HG03469 (cell line): ENCODE measurements around the gene CEP43.

Experiments
- ATAC-seq: cut with Tn5 transposase; IDR thresholded peaks from one replicate; pipeline ENCODE4 v1.9.1; 2021; ENCODE audit warnings: mild to moderate bottlenecking, moderate library complexity, moderate number of reproducible peaks; ENCODE audit not compliant: unreplicated experiment

The CEP43 gene

GRCh38 chr6:167007985-167008384 lies 8.8 kb downstream of the CEP43 start:
- no peak for ATAC-seq

GRCh38 chr6:167013067-167013466 lies 13.9 kb downstream of the CEP43 start:
- no peak for ATAC-seq

GRCh38 chr6:167013946-167014345 lies 14.7 kb downstream of the CEP43 start:
- ATAC-seq, result no peak

GRCh38 chr6:167015302-167015701 lies 16.1 kb downstream of the CEP43 start:
- no peak for ATAC-seq

GRCh38 chr6:167020206-167020605 lies 21.0 kb downstream of the CEP43 start:
- ATAC-seq, result no peak

- no peak for ATAC-seq
Measured at GRCh38 chr6:167027308-167027707, 28.1 kb downstream of the CEP43 start.

- ATAC-seq, result no peak
Measured at GRCh38 chr6:167027772-167028171, 28.6 kb downstream of the CEP43 start.

GRCh38 chr6:167030222-167031072 lies 31.2 kb downstream of the CEP43 start:
- ATAC-seq, result no peak

- ATAC-seq, result no peak
Measured at GRCh38 chr6:167031082-167031709, 32.0 kb downstream of the CEP43 start.

- no peak for ATAC-seq
Measured at GRCh38 chr6:167034056-167034455, 34.9 kb downstream of the CEP43 start.

GRCh38 chr6:167037762-167038161 lies 38.6 kb downstream of the CEP43 start:
- no peak for ATAC-seq

- ATAC-seq, result no peak
Measured at GRCh38 chr6:167044696-167045095, 45.5 kb downstream of the CEP43 start.

GRCh38 chr6:167045828-167046580 lies 46.8 kb downstream of the CEP43 start:
- ATAC-seq, result no peak

- ATAC-seq, result no peak
Measured at GRCh38 chr6:167046861-167047495, 47.8 kb downstream of the CEP43 start.

- peak; percentile 81 for ATAC-seq
Measured at GRCh38 chr6:167047554-167047953, 48.4 kb downstream of the CEP43 start.
